ENCODE results near the gene NEDD4L. TPM values are rescaled to one million over a fixed set of nuclear protein-coding genes. Genes with fewer than 3 reads are reported as not detected.

Gene NEDD4L
- total RNA-seq, 1 experiment from 2014 or later, result 57.4 TPM

DNA sequence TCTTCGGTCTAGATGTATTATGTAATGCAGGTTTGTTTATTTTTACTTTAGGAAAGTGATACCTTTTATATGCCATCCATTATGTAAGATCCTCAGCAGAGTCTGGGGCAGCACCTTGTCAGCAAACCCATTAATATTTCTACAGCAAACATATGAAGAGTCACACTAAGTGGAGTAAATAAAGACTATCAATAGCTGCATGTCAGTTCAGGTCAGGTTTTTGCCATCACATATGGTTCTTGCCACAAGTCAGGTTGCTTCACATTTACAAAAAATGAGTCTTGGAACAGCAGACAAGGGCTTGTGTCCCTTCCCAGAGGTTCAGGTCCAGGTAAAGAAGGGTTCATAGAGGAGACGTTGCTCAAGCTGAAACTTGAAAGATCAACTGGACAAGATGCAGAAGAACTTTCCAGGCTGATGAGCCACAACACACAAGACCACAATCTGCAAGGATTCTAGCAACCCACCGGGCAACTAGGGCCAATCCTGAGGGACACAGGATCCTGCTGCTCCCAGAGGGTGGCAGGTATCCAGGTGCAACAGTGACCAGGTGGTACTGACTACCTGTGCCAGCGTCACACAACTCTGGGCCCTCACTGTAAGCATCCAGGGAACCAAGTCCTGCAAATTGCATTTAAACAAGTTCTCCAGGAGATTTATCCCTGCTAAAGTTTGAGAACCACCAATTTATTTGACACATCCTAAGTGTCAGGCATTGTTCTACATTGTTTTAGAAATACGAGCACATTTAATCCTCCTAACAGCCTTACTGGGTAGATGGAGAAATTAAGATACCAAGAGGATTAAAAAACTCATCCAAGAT is 369.0 kb downstream of the NEDD4L start:
- H3K4me2 ChIP-seq, result no peak overlapping the region
- ChIA-PET POLR2A (ENCODE audit: unreplicated experiment) (no interaction called here), CTCF (no interaction called here)
- no peak overlapping the region for H2AFZ ChIP-seq
- no peaks in the 10 kb centered on the region for H3K27me3 ChIP-seq (ENCODE audit: insufficient read depth, low read depth)
- intact Hi-C loops (cut with micrococcal nuclease; ENCODE audit: unreplicated experiment), result no loop called here
- no TSS peak for BruUV-seq (replicated peaks)
- H3K9me2 ChIP-seq (ENCODE audit: insufficient read depth), result no peaks in the 10 kb centered on the region
- H3F3A ChIP-seq (ENCODE audit: insufficient read depth, low read depth), result peaks cover 13% of the 10 kb centered on the region; the same call in 1 of the 2 replicates
- H3K4me3 ChIP-seq, result no peak overlapping the region
- peaks cover 25% of the 10 kb centered on the region for H3K4me1 ChIP-seq (replicated peaks; ENCODE audit: insufficient read depth)
- DNase-seq, result no peak
- no peaks in the 10 kb centered on the region for H4K20me1 ChIP-seq (ENCODE audit: insufficient read depth)
- TF ChIP-seq, protein P1, sequence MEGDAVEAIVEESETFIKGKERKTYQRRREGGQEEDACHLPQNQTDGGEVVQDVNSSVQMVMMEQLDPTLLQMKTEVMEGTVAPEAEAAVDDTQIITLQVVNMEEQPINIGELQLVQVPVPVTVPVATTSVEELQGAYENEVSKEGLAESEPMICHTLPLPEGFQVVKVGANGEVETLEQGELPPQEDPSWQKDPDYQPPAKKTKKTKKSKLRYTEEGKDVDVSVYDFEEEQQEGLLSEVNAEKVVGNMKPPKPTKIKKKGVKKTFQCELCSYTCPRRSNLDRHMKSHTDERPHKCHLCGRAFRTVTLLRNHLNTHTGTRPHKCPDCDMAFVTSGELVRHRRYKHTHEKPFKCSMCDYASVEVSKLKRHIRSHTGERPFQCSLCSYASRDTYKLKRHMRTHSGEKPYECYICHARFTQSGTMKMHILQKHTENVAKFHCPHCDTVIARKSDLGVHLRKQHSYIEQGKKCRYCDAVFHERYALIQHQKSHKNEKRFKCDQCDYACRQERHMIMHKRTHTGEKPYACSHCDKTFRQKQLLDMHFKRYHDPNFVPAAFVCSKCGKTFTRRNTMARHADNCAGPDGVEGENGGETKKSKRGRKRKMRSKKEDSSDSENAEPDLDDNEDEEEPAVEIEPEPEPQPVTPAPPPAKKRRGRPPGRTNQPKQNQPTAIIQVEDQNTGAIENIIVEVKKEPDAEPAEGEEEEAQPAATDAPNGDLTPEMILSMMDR (conservative IDR thresholded peaks at IDR 0.05), result no peak
- no peak for TF ChIP-seq EZH2 (IDR thresholded peaks at IDR 0.05; ENCODE audit: low read depth)
- no peak overlapping the region for H3K27ac ChIP-seq
- no peaks in the 10 kb centered on the region for H3K36me3 ChIP-seq (ENCODE audit: low read depth)
- no peaks in the 10 kb centered on the region for H3K9me3 ChIP-seq (ENCODE audit: insufficient read depth, low read depth)
- no peaks in the 10 kb centered on the region for H3K79me2 ChIP-seq (ENCODE audit: low read depth)

DNA sequence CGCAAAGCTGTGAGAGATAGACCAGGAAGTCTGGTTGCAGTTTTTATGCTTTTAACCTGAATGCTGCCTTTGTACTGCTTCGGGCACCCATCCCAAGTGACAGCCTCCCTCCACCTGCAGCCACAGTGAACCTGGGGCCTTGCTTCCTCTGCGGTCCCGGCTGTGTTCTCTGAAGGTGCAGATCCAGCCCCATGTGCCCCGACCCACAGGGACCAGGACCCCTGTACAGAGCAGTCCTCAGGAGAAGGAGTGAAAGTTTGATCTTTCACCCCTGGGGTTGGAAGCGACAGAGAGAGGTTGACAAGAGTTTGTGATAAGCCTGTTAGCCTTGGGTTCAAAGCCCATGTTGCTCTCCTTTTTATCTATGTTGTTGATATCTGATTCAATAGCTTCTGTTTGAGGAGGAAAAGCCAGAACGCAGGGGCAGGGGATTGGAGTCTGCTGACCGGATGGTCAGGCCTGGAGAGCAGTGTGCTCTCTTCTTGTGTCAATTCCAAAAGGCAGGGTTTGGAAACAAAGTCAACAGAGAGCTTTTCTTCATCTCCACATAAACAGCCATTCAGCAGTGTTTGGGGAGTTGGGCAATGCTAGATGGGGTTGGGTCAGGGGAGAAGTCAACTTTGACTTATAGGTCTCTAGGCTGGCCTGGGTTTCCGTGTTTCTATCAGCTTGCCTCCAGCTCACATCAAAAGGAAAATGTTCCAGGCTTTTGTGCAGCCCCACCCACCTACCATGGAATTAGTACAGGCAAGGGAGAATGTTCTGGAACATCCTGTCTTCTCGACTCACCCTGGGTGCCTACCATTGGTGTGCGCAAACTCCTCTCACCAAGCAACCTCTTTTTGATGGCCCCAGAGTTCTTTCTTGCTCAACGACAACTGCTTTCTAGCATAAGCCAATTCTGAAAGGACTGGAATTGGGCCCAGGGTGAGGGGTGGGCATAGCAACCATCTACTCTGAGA is 369.9 kb downstream of the NEDD4L start:
- DNase-seq, result no peak
- H3K27ac ChIP-seq, result no peak overlapping the region
- H4K20me1 ChIP-seq (ENCODE audit: insufficient read depth), result no peaks in the 10 kb centered on the region
- no peaks in the 10 kb centered on the region for H3K36me3 ChIP-seq (ENCODE audit: low read depth)
- no peak overlapping the region for H2AFZ ChIP-seq
- H3K4me3 ChIP-seq, result no peak overlapping the region
- ChIA-PET POLR2A (ENCODE audit: unreplicated experiment) (no interaction called here), CTCF (no interaction called here)
- H3F3A ChIP-seq (ENCODE audit: insufficient read depth, low read depth), result peaks cover 14% of the 10 kb centered on the region; the same call in 1 of the 2 replicates
- no peaks in the 10 kb centered on the region for H3K9me2 ChIP-seq (ENCODE audit: insufficient read depth)
- H3K4me2 ChIP-seq, result no peak overlapping the region
- no peak for TF ChIP-seq EZH2 (IDR thresholded peaks at IDR 0.05; ENCODE audit: low read depth)
- TF ChIP-seq, protein P1 (conservative IDR thresholded peaks at IDR 0.05), result no peak
- intact Hi-C loops (cut with micrococcal nuclease; ENCODE audit: unreplicated experiment), result no loop called here
- peaks cover 26% of the 10 kb centered on the region for H3K4me1 ChIP-seq (replicated peaks; ENCODE audit: insufficient read depth)
- BruUV-seq (replicated peaks), result no TSS peak
- H3K9me3 ChIP-seq (ENCODE audit: insufficient read depth, low read depth), result no peaks in the 10 kb centered on the region
- no peaks in the 10 kb centered on the region for H3K79me2 ChIP-seq (ENCODE audit: low read depth)
- H3K27me3 ChIP-seq (ENCODE audit: insufficient read depth, low read depth), result no peaks in the 10 kb centered on the region

DNA sequence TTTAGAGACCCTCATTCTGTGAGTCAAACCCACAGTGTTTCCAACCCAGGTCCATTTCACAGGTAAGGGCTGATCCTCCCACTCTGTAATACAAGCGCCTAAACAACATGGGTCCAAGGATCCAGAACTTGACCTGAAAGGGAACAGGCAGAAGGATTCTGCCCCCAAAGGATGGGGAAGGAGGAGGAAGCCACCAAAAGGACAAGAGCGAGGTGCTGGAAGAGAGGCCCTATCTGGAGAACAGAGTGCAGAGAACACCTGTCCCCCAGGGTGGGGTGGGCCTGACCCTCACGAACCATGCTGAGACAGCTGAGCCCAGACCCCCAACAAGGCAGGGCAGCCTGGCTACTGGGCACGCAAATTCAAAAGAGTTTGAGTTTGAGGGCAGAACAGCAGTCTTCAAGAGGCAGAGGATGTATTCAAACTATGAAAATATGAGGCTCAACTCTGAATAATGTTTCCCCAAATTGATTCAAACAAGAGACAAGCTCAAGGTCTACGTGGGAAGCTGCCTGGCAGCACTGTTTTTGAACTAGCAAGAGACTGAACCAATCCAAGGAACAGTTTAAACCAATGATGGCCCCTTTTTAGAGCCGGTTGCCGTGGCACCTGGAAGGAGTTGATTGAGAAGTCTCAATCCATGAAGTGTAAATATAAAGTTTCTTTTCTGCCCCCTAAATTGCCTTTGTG is 372.1 kb downstream of the NEDD4L start:
- DNase-seq, result no peak
- CTCF ChIA-PET, result no interaction called here
- H3K4me2 ChIP-seq, result peak overlapping the region; percentile 30
- intact Hi-C loops (cut with micrococcal nuclease; ENCODE audit: unreplicated experiment), result no loop called here
- no peaks in the 10 kb centered on the region for H3K79me2 ChIP-seq (ENCODE audit: low read depth)
- H3K4me1 ChIP-seq (replicated peaks; ENCODE audit: insufficient read depth), result peaks cover 25% of the 10 kb centered on the region
- no peaks in the 10 kb centered on the region for H3K9me3 ChIP-seq (ENCODE audit: insufficient read depth, low read depth)
- H3K27ac ChIP-seq, result no peak overlapping the region
- peaks cover 14% of the 10 kb centered on the region; the same call in 1 of the 2 replicates for H3F3A ChIP-seq (ENCODE audit: insufficient read depth, low read depth)
- H2AFZ ChIP-seq, result no peak overlapping the region
- H3K9me2 ChIP-seq (ENCODE audit: insufficient read depth), result no peaks in the 10 kb centered on the region
- POLR2A ChIA-PET (ENCODE audit: unreplicated experiment), result no interaction called here
- H3K4me3 ChIP-seq, result no peak overlapping the region
- no peaks in the 10 kb centered on the region for H4K20me1 ChIP-seq (ENCODE audit: insufficient read depth)
- no peaks in the 10 kb centered on the region for H3K36me3 ChIP-seq (ENCODE audit: low read depth)
- BruUV-seq (replicated peaks), result no TSS peak
- no peaks in the 10 kb centered on the region for H3K27me3 ChIP-seq (ENCODE audit: insufficient read depth, low read depth)
- no peak for TF ChIP-seq EZH2 (IDR thresholded peaks at IDR 0.05; ENCODE audit: low read depth)
- TF ChIP-seq, protein P1 (conservative IDR thresholded peaks at IDR 0.05), result no peak

Measured in PC-9 (cell line).